ENCODE results near the gene RPN1. TPM values are rescaled to one million over a fixed set of nuclear protein-coding genes. Genes with fewer than 3 reads are reported as not detected.
"Not testable (repeated sequence)": the region's sequence is repeated elsewhere in the genome, so short reads cannot be mapped to it uniquely, and the experiment has no call there.

RPN1 gene
- total RNA-seq, 1 experiment from 2014 or later = 391 TPM

- DNase-seq (ENCODE audit: low read depth) = no peak
These were observed 41.3 kb downstream of the RPN1 start for GRCh38 chr3:128609294-128609693.

GRCh38 chr3:128607710-128608048 lies 42.9 kb downstream of the RPN1 start:
- no peak for DNase-seq (ENCODE audit: low read depth)

- DNase-seq (ENCODE audit: low read depth) = no peak
These were observed 44.5 kb downstream of the RPN1 start for GRCh38 chr3:128606094-128606493.

GRCh38 chr3:128605091-128606046 lies 45.2 kb downstream of the RPN1 start:
- DNase-seq (ENCODE audit: low read depth) = no peak

- DNase-seq (ENCODE audit: low read depth) = no peak
These were observed 46.5 kb downstream of the RPN1 start for GRCh38 chr3:128603811-128604775.

- DNase-seq (ENCODE audit: low read depth) = no peak
These were observed 47.3 kb downstream of the RPN1 start for GRCh38 chr3:128603313-128603712.

- DNase-seq (ENCODE audit: low read depth) = no peak
These were observed 51.5 kb downstream of the RPN1 start for GRCh38 chr3:128598884-128599664.

- no peak for DNase-seq (ENCODE audit: low read depth)
These were observed 52.7 kb downstream of the RPN1 start for GRCh38 chr3:128597900-128598299.

- no peak for DNase-seq (ENCODE audit: low read depth)
These were observed 57.8 kb downstream of the RPN1 start for GRCh38 chr3:128592864-128593263.

- DNase-seq (ENCODE audit: low read depth) = no peak
These were observed 58.7 kb downstream of the RPN1 start for GRCh38 chr3:128591738-128592426.

GRCh38 chr3:128590948-128591347 lies 59.7 kb downstream of the RPN1 start:
- no peak for DNase-seq (ENCODE audit: low read depth)

GRCh38 chr3:128589985-128590384 lies 60.6 kb downstream of the RPN1 start:
- DNase-seq (ENCODE audit: low read depth) = not testable (repeated sequence)

- DNase-seq (ENCODE audit: low read depth) = no peak
These were observed 62.5 kb downstream of the RPN1 start for GRCh38 chr3:128588147-128588546.

GRCh38 chr3:128587391-128587790 lies 63.2 kb downstream of the RPN1 start:
- DNase-seq (ENCODE audit: low read depth) = no peak

- DNase-seq (ENCODE audit: low read depth) = not testable (repeated sequence)
These were observed 63.7 kb downstream of the RPN1 start for GRCh38 chr3:128586932-128587331.

- DNase-seq (ENCODE audit: low read depth) = not testable (repeated sequence)
These were observed 64.2 kb downstream of the RPN1 start for GRCh38 chr3:128586391-128586790.

GRCh38 chr3:128585974-128586373 lies 64.6 kb downstream of the RPN1 start:
- no peak for DNase-seq (ENCODE audit: low read depth)

- no peak for DNase-seq (ENCODE audit: low read depth)
These were observed 65.4 kb downstream of the RPN1 start for GRCh38 chr3:128585189-128585588.

- peak; percentile 91 for DNase-seq (ENCODE audit: low read depth)
These were observed 66.1 kb downstream of the RPN1 start for GRCh38 chr3:128584412-128585020.

GRCh38 chr3:128581566-128581965 lies 69.1 kb downstream of the RPN1 start:
- no peak for DNase-seq (ENCODE audit: low read depth)

- no peak for DNase-seq (ENCODE audit: low read depth)
These were observed 70.7 kb downstream of the RPN1 start for GRCh38 chr3:128579927-128580326.

All from Daoy (cell line).